HL-60 (cell line): ENCODE results near the gene ZBTB3.

Experiments used
- CTCF ChIP-seq: IDR thresholded peaks from one replicate; pipeline ENCODE4 v1.5.1; 2011; ENCODE audit warnings: low read length, control low read depth, inconsistent platforms; ENCODE audit not compliant: insufficient read depth
- GABPA ChIP-seq: IDR thresholded peaks from 2 replicates; pipeline ENCODE4 v1.6.1; 2012; ENCODE audit warnings: low read depth
- POLR2AphosphoS5 ChIP-seq: IDR thresholded peaks from 2 replicates; pipeline ENCODE4 v1.6.1; 2012; ENCODE audit warnings: low read depth
- REST ChIP-seq: IDR thresholded peaks from 2 replicates; pipeline ENCODE4 v1.6.1; 2012; ENCODE audit warnings: low read depth; ENCODE audit not compliant: insufficient replicate concordance
- SPI1 ChIP-seq: IDR thresholded peaks from 2 replicates; pipeline ENCODE4 v1.6.1; 2012; ENCODE audit warnings: low read depth, mild to moderate bottlenecking, borderline replicate concordance

GRCh38 chr11:62791501-62792201, 37.7 kb upstream of the ZBTB3 start, which contains the start of gene TMEM223:
- no peak for TF ChIP-seq CTCF
- peak; percentile 82 for TF ChIP-seq GABPA
- TF ChIP-seq REST: peak; percentile 50
- peak; percentile 96 for TF ChIP-seq POLR2AphosphoS5
- no peak for TF ChIP-seq SPI1
